SW480 (cell line): ENCODE measurements around the gene CCNC.

ENCODE experiments used
- DNase-seq: peaks from one replicate; pipeline ENCODE4 v3.0.0-alpha.2; 2016; ENCODE audit warnings: low spot score

The CCNC gene

DNA sequence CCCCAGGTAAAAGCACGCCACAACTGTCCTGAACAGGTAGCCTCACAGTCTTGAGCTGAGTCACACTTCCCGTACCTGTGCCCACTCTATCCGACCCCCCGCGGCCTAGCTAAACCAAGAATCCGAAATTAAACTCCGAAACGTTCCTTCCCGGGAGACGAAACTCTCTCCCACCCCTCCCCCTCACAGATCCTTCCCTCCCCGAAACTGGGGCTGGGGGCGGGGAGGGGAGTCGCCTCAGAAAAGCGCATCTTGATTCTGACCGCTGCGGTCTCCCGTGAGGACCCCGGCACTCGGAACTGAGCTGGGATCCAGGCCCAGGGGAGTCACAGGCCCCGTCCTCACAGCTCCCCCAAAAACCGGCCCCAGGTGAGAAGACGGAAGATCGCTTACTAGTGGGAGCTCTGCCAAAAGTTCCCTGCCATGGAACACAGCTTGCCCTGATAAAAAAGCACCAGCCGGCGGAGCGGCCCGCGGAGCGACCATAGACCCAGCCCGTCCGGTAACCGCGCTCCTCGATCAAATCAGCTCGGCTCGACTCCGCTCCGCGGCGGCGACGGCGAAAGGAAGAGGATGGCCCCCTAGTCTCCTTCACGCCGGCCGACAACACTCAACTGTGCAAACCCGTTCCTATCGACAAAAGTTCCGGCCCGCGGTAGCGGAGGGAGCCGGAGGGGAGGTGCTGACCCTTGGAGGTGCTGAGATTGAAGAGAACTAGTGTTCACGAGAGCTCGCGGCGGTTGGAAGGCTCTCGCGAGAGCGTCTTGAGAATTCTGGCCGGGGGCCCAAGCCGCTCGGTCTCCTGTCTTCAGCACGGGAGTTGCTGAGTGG, at the start of gene CCNC:
TSS of gene CCNC (minus strand) at position 558 of the 831 bp plus-strand sequence. CDS start at position 425, 133 bp downstream.
- peak; percentile 92 for DNase-seq

GRCh38 chr6:99617131-99617530, 48.7 kb upstream of the CCNC start:
- no peak for DNase-seq

- DNase-seq: no peak
These were observed 46.1 kb upstream of the CCNC start for GRCh38 chr6:99614430-99615186.

DNA sequence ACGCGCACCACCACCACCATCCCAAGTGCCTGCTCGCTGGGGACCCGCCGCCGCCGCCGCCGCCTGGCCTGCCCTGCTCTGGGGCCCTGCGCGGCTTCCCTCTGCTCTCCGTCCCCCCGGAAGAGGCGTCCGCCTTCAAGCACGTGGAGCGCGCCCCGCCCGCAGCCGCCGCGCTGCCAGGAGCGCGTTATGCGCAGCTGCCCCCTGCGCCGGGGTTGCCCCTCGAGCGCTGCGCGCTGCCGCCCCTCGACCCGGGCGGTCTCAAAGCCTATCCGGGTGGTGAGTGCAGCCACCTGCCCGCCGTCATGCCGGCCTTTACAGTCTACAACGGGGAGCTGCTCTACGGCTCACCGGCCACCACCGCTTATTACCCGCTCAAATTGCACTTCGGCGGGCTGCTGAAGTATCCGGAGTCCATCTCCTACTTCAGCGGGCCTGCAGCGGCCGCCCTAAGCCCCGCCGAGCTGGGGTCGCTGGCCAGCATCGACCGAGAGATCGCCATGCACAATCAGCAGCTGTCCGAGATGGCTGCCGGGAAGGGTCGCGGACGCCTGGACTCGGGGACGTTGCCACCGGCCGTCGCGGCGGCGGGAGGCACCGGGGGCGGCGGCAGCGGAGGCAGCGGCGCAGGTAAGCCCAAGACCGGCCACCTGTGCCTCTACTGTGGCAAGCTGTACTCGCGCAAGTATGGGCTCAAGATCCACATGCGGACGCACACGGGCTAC, 45.4 kb upstream of the CCNC start:
- DNase-seq: peak; percentile 5

DNA sequence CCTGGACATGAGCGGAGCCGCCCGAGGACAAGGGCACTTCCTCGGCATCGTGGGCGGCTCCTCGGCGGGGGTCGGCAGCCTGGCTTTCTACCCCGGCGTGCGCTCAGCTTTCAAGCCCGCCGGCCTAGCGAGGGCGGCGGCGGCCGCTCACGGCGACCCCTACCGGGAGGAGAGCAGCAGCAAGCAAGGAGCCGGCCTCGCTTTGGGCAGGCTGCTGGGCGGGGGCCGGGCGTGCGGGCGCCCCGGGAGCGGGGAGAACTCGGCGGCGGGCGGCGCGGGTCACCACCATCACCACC, 44.9 kb upstream of the CCNC start:
- no peak for DNase-seq

DNA sequence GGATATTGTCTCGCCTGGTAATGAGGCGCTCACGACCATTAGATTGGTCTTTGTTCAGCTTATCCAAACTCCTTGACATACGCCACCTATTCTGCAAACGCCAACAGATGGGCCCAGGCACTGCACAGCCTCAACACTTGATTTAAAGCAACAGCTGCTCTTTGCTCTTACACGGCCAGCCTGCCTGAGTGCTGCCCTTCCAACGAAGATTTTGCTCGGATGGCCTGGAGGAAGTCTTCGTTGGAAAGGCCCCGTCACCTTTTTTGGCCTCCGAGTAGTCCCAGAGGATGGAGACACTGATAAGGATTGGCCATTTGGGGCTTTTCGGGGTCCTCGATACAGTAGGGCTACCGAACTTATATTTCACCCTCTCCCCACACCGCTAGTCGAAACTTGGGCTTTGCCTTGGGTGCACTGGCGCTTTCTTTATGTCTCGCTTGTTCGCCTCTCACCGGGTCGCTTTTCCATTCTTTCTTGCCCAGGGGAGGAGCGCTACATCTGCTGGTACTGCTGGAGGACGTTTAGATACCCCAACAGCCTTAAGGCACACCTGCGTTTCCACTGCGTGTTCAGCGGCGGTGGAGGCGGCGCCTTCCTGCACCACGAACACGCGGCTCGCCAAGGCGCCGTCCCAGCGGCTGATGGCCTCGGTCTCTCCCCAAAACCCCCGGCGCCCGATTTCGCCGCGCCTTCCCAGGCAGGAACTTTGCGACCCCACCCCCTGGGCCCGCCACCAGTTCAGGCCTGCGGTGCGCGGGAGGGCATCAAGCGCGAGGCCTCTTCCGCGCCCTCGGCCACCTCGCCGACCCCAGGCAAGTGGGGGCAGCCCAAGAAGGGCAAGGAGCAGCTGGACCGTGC, 44.3 kb upstream of the CCNC start:
- no peak for DNase-seq

DNA sequence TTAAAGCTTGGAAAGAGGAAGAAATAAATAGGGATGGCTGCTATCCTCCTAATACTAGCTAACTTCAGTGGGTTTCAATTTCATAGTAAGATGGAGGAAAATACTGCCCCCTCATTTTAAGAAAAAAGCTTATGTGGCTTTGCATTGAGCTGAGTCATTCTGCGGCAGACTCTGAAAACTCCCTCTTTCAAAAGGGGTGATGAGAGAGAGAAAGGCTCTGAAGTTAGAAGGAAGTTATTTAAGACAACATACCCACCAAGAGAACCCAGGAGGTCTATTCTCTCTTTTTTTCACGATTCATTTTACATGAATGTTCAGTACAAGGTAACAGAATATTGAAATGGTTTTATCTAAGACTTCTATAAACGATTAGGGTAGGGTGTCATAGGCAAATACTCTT, 42.7 kb upstream of the CCNC start:
- DNase-seq: no peak

- no peak for DNase-seq
These were observed 41.5 kb upstream of the CCNC start for GRCh38 chr6:99609905-99610489.

- no peak for DNase-seq
These were observed 40.5 kb upstream of the CCNC start for GRCh38 chr6:99608886-99609482.

GRCh38 chr6:99608059-99608885, 39.8 kb upstream of the CCNC start:
- DNase-seq: no peak

DNA sequence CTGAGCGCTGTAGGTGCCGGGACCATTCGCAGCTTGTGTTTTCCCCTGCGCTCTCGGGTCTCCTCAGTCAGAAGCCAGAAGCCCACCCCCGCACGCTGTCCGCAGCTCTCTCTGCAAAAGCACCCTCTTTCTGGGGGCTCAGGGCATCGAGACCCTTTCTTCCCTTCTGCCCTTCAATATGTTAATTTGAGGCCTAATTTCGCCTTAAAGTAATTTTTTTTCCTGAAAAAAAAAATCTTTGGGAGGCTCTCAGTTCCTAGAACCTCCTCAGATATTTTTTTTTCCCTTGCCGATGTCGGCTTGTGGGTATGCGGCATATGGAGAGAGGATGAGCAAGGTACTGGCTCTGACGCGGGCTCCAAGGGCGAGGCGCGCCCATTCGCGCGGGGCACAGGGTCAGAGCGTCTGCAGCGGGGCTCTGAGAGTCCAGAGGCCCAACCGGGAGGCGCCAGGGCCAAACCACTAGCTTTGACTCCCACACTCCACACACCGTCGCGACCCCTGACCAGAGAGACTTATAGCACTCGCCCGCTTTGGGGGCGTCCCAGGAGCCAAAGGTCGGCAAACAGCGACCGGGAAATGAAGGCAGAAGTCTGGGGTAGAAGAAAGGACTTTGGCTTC, 39.1 kb upstream of the CCNC start:
- DNase-seq: no peak

GRCh38 chr6:99606656-99607415, 38.4 kb upstream of the CCNC start, which contains the start of gene PRDM13:
Gene PRDM13, plus strand, starts transcription at chr6:99606833. Its CDS starts 202 bp downstream, at chr6:99607035.
- DNase-seq: no peak

DNA sequence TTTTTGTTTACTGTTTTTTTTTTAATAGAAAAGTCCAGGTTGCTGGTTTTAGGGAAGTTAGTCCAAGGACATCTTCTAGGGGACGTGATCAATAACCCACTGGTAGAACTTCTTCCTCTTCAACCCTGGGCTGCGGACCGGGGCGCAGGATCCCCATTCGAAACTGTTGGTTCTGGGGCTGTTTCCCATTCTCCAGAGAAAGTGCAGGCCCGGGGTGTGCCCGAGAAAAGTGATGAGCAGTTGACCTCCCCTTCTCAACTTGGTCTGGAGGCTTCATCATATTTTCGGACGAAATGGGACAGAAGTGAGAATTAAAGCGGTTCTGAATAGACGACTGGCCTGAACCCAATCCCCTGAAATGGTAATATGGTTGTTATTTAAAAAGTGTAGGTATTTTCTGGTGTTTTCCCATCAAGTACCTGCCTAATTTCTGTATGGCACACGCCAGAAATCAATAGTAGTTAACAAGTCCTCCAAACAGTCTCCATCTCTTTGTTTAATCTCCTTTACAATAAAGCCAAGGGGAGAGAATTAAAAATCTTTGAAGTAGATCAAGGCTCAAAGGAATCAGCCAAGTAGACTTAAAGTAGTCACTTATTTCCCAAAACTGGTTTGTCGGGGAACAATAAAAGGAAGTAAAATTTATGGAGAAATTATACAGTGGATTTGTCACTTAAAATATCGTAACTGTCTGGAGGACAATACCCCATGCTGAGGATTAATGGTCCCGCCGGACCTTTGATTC, 37.6 kb upstream of the CCNC start:
- DNase-seq: no peak

- no peak for DNase-seq
These were observed 36.7 kb upstream of the CCNC start for GRCh38 chr6:99605074-99605734.

GRCh38 chr6:99604166-99605073, 36.0 kb upstream of the CCNC start:
- DNase-seq: no peak

DNA sequence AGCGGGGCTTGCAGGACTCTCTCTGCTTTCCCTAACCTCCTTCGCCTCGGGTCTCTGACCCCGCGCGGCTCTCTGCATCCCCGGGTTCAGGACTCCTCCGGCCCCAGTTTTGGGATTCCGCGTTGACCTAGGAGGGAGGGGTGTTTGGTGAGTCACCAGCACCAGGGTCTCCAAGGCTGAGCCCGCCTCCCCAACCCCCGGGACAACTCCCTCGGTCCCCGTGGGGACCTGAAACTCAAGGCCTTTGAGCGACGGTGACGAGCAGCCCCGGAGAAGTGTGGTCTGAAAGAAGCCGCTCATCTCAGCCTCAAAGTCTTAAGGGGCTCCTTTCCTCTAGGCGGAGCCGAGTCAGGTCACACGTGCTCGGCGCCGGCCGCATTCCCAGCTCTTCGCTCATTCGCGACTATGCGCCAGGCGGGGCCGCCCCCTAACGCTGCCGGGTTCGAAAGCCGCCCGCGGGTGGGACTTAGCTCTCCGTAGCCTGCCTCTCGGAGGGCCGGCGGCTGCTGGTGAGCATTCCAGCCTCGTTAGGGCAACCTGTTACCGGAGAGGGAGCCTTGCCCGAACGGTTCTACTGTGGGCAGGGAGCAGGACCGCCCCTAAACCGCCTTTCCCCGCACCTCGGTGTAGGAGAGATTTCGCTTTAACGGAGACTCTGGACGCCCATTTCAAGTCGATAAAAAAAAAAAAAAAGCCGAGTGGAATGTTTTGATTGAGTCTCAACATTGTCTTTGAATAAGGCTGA, 35.1 kb upstream of the CCNC start:
- no peak for DNase-seq
